Lower leg skin (tissue), 3 donors: ENCODE data around the gene PARP16.

Experiments used
- CTCF ChIP-seq, 3 donors: fragments of 450-650 bp; IDR thresholded peaks; one replicate each; pipeline ENCODE4 v1.5.1; 2016; ENCODE audit warnings: antibody characterized with exemption in 3 of 3, mild to moderate bottlenecking in 3 of 3, moderate library complexity in 2 of 3
- POLR2A ChIP-seq, 2 donors: fragments of 450-650 bp; IDR thresholded peaks; one replicate each; pipeline ENCODE4 v1.6.1; 2016 to 2017; ENCODE audit warnings: antibody characterized with exemption in 2 of 2, mild to moderate bottlenecking in 1 of 2, moderate library complexity in 1 of 2

GRCh38 chr15:65217526-65218482, 68.9 kb downstream of the PARP16 start:
- TF ChIP-seq CTCF (IDR thresholded peaks at IDR 0.05) (no peak), POLR2A (IDR thresholded peaks at IDR 0.05) (no peak)
